GM11168 (cell line): ENCODE results near the gene WFDC1.

Experiments used
- in situ Hi-C: fragments of 300-500 bp; cut with MboI; formaldehyde crosslinking; loops from one replicate; pipeline ENCODE4 v1.12.0; 2022; ENCODE audit warnings: low sequenced_read_pairs; ENCODE audit not compliant: unreplicated experiment

Gene WFDC1

DNA sequence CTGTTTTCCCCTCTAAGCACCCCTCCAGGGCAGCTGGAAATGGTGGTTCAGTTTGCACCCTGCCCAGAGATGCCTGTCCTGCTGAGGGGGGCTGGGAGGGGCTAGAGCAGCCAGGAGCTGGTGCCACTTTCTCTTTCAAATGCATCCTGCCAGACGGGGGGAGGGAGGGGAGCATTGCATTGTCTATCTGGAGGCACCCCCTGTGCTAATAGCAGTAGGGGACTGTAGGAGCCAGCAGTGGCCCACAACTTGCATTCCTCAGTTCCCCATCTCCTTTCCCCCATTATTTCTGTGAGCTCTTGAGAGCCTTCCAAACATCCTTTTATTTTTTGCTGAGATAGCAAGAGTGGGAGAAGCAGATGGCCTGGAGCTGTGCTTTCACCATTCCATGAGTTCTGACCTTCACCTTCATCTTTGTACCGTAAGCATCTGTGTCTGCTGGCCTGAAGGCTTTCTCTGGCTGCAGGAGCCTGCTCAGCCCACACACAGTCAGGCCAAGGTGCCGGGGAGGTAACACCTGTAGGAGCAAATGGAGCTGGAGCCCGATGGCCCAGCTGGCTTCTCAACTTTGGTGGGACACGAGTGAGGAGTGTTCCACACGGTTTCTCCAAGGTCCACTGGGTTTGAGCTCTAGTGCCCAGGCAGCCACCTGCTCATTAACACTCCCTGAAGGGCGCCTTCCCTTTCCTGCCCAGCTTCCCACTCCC lies 5.2 kb downstream of the WFDC1 start:
- in situ Hi-C loops, result no loop called here

DNA sequence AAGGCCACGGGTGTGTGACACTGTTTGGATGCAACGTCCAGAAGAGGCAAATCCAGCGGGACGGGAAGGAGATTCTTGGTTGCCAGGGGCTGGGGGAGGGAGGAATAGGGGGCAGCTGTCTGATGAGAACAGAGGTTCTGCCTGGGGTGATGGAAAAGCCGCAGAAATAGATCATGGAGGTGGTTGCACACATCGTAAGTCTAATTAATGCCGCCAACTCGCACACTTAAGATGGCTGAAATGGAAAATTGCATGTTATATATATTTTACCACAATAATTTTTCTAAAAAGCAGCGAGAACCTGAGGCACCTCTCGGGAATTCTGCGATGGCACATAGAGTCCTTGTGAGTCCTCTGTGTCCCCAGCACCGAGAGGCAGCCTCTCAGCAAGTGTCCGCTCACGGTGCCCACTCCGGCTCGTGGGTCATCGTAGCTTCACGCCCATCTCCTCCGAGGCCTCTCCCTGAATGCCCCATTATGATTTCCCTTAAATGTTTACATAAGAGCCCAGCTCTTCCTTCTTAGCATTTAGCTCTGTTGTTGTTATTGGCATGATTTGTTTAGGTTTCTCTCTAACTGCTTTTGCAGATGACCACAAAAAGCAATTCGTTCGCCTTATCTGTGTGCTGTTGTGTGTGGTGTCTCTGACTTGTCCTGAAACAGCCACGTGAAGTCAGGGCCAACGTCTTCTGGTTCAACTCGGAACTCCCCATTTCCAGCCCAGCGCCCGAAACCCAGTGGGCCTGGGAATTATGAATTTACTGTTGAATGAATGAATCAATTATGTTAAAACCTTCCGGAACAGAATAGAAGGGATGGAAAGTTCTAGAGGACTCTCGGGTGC lies 7.7 kb downstream of the WFDC1 start:
- in situ Hi-C loops, result no loop called here

DNA sequence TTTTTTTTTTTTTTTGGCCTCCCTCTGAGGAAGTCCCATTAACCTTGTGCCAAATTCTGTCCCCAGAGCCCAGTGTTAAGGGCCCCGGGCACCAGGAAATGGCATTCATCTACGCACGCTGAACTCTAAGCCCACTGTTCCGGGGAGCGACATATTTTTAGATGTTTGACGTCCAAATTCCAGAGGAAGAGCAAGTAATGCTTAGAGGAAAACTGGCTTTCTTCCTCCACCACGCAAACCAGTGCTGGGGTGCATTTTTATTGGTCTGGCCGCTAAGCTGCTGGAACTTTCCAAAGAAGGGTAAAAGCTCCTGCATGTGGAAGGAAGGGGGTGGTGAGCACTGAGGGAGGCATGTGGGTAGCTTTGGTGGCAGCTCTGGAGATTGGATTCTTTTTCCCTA lies 8.3 kb downstream of the WFDC1 start:
- in situ Hi-C loops, result no loop called here

GRCh38 chr16:84303516-84303915 lies 8.8 kb downstream of the WFDC1 start:
- in situ Hi-C loops, result no loop called here

DNA sequence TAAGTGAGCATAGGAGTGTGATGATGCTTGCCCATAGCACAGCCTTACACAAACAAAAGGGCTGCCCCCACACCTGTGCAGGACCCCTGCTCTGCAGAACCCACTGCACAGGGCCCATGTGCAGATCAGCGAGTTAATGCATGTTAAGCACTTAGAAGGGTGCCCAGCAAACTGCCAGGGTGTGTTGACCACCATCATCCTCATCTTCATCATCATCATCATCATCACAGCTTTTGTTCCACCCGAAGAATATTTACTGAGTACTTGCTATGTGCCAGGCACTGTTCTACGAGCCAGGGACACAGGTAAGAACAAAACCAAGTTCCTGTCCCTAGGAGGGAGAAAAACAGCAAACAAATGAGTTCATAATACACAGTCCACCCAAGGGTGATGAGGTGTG lies 11.9 kb downstream of the WFDC1 start:
- in situ Hi-C loops, result no loop called here

- in situ Hi-C loops, result no loop called here
These were observed 12.7 kb downstream of the WFDC1 start for GRCh38 chr16:84307209-84307954.

DNA sequence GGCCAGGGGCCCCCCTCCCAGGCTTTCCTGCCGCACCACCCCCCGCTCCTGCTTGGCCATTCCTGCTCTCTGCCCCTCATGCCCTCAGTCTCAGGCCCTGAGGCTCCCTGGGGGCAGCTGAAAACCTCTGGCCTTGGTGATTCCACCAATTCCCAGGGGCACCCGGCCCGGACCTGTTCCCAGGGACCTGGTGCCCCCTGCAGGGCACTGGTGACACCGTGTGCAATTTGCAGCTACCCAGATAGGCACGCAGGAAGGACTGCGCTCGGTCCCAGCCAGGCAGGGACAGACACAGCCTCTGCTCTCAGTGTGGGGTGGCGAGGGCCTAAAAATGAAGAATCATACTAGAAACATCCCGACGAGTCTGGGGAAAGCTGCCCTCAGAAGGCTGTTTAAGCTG lies 13.4 kb downstream of the WFDC1 start:
- in situ Hi-C loops, result no loop called here

DNA sequence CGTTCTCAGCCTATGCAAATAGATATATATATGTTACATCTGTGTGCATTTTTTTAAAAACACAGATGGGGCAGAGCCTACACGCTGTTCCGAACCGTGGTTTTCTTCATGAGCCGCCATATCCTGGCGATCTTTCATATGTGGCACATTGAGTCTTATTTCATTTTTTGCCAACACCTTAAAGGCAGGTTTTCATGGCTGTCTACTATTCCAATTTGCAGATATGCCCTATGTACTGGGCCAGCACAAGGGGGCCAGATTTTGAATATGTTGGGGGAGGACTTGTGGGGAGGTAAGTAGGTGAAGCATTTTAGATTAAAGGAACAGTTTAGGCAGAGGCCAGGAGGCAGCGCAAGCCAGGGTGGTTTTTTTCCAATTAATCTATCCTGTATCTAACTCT lies 16.0 kb downstream of the WFDC1 start:
- in situ Hi-C loops, result no loop called here

DNA sequence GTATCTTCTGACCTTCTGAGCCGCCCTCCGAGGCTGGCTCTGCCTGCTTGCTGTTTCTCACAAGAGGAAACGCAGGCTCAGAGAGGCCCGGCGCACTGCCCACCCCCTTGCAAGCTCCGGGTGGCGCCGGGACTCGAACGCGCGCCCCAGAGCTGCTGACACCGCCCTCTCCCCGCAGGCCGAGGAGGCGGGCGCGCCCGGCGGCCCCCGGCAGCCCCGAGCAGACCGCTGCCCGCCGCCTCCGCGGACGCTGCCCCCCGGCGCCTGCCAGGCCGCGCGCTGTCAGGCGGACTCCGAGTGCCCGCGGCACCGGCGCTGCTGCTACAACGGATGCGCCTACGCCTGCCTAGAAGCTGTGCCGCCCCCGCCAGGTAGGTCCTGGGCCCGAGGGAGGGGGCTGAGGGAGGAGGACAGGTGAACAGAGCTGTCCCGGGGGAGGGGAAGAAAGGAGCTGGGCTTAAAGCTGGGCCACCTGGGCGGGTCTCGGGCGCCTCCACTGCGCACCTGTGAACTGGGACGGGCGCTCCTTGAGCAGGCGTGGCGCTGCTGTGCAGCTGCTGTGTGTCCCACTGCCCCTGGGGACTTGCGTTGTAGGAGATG lies 18.2 kb downstream of the WFDC1 start:
- in situ Hi-C loops, result no loop called here

GRCh38 chr16:84313921-84314320 lies 19.2 kb downstream of the WFDC1 start:
- in situ Hi-C loops, result no loop called here

GRCh38 chr16:84314373-84314772 lies 19.7 kb downstream of the WFDC1 start:
- in situ Hi-C loops, result no loop called here

- in situ Hi-C loops, result no loop called here
These were observed 20.1 kb downstream of the WFDC1 start for GRCh38 chr16:84314814-84315213.

DNA sequence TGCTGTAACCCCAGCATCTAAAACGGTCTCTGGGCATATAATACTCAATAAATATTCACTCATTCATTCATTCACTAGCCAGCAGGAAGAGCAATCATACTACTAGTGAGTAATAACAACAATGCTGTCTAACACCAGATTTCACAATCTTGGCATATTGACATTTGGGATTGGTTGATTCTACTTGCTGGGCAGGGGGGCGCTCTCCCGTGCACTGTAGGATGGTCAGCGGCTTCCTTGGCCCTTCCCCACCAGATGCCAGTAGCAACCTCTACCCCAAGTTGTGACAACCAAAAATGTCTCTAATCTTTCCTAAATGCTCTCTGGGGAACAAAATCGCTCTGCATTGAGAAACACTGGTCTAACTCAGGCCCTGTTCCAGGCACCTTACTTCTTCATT lies 20.7 kb downstream of the WFDC1 start:
- in situ Hi-C loops, result no loop called here

- in situ Hi-C loops, result no loop called here
These were observed 23.7 kb downstream of the WFDC1 start for GRCh38 chr16:84318091-84318975.

DNA sequence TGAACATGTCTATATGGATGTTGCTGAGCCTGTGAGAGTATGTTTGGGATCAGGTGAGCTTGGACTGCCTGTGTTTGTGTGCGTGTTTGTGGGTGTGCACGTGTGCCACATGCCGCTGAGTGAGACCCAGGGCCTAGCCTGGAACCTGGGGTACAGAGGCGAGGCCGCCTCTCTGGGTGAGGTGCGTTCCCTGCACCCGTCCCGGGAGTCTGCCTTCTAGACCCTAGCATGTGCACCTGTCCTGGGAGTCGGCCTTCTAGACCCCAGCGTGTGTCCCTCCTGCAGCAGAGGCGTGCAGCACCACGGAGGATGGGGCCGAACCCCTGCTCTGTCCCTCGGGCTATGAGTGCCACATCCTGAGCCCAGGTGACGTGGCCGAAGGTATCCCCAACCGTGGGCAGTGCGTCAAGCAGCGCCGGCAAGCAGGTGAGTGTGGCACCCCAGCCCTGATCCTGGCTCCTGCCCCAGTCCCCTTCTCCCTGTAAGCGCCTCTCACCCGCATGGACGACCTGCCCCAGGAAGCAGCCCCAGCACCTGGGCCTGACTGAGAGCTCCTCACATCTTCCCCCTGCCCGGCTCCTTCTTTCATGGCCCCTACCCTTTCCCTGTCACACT lies 24.6 kb downstream of the WFDC1 start:
- in situ Hi-C loops, result no loop called here

DNA sequence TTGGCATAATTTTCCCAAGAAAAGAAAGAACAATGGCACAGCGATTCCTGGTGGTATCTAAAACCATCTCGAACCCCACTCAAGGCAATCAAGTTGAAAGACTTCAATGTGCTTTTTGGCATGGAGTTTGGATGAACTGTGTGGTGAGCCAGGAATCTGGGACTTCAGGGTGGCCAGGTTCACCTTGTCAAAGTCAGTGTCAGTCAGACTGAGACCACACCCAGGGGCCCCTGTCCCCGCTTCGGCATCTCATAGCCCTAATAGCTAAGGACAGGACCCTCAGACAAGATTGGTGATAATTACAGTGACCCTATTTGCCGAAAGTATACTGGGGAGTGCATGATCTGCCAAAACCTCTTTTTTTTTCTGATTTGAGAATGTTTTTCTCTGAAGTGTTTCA lies 25.8 kb downstream of the WFDC1 start:
- in situ Hi-C loops, result no loop called here

DNA sequence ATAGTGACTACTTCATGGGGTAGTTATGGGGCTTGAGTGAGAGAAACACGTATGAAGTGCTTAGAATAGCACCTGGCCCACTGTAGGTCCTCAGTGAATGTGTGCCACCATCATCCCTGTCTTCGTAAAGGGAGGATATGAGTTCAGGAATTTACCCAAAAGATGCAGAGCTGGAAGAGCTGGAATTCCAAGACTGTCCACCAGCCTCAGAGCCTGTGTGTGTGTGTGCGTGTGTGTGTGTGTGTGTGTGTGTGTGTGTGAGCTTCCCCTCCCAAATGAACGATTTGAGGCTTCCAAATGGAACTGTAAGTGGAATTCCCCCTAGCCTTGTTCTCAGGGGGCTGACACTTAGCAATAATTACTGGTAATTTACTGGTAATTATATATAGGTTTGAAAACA lies 27.3 kb downstream of the WFDC1 start:
- in situ Hi-C loops, result no loop called here

- in situ Hi-C loops, result no loop called here
These were observed 28.1 kb downstream of the WFDC1 start for GRCh38 chr16:84322749-84323148.

DNA sequence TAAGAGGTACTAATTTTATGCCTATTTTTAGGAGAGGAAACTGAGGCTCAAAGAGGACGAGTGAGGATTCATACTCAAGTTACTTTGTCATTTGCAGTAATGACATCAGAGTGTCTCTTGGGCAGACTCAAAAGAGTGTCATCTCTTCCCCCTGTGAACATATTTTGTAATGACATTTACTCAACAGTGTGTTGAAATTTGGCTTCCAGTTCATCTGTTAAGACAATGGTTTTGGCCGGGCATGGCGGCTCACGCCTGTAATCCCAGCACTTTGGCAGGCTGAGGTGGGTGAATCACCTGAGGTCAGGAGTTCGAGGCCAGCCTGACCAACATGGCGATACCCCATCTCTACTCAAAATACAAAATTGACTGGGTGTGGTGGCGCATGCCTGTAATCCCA lies 28.9 kb downstream of the WFDC1 start:
- in situ Hi-C loops, result no loop called here
